ENCODE results near the gene TCFL5.
"Not testable (repeated sequence)": the region's sequence is repeated elsewhere in the genome, so short reads cannot be mapped to it uniquely, and the experiment has no call there.

The TCFL5 gene

DNA sequence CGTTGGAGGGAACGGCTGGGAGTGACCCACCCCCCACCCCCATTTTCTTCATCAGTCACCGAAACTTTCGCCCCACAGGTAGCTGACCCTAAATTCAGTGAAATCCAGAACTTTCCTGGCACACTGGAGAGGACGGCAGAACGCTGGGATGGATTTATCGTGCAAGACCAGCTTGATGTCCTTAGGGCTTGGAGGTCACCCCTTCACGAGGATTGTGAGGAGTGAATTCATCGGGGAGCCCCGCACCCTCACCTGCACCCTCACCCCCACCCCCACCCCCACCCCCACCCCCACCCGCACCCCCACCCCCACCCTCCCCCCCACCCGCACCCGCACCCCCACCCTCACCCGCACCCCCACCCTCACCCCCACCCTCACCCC, 13.3 kb upstream of the TCFL5 start:
- Histone ChIP-seq H3K9me3 (ENCODE audit: control insufficient read depth, insufficient read depth, low read depth, low read length) (no peaks in the 10 kb centered on the region), H3K4me3 (ENCODE audit: low read depth, low read length) (no peak overlapping the region), H3K4me1 (ENCODE audit: control insufficient read depth, insufficient read depth, low read length) (no peaks in the 10 kb centered on the region), H3K27ac (ENCODE audit: extremely low read depth, low read depth, low read length) (no peak overlapping the region), H3K36me3 (ENCODE audit: control insufficient read depth in 2 of 2, insufficient read depth in 1 of 2, low read length in 2 of 2) (no peaks in the 10 kb centered on the region)
- POLR2A ChIA-PET: interaction anchor here (1.0 kb wide), 1 partner anchor 28 kb away, joined by 3 read pairs; no protein-coding TSS in a partner anchor
- CTCF ChIA-PET: interaction anchor here (0.6 to 1.9 kb wide), 5 partner anchors 13 to 98 kb away, joined by 3 to 6 read pairs (median 3); no protein-coding TSS in a partner anchor
- TF ChIP-seq, protein P1, sequence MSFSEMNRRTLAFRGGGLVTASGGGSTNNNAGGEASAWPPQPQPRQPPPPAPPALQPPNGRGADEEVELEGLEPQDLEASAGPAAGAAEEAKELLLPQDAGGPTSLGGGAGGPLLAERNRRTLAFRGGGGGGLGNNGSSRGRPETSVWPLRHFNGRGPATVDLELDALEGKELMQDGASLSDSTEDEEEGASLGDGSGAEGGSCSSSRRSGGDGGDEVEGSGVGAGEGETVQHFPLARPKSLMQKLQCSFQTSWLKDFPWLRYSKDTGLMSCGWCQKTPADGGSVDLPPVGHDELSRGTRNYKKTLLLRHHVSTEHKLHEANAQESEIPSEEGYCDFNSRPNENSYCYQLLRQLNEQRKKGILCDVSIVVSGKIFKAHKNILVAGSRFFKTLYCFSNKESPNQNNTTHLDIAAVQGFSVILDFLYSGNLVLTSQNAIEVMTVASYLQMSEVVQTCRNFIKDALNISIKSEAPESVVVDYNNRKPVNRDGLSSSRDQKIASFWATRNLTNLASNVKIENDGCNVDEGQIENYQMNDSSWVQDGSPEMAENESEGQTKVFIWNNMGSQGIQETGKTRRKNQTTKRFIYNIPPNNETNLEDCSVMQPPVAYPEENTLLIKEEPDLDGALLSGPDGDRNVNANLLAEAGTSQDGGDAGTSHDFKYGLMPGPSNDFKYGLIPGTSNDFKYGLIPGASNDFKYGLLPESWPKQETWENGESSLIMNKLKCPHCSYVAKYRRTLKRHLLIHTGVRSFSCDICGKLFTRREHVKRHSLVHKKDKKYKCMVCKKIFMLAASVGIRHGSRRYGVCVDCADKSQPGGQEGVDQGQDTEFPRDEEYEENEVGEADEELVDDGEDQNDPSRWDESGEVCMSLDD (tag by site-specific recombination; IDR thresholded peaks at IDR 0.05): 0 out of 2 replicates have a peak, but pooled peaks have one; percentile 7
- no peak for TF ChIP-seq ZSCAN16 (tag by site-specific recombination; IDR thresholded peaks at IDR 0.05)

DNA sequence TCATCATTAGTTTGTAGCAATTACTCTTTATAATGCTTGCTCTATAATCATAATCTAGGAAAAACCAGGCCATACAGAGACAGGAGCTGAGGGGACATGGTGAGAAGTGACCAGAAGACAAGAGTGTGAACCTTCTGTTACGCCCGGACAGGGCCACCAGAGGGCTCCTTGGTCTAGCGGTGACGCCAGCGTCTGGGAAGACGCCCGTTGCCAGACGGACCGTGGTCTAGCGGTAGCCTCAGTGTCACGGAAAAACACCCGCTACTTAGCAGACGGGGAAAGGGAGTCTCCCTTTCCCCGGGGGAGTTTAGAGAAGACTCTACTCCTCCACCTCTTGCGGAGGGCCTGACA, 12.0 kb upstream of the TCFL5 start:
- H3K9me3 ChIP-seq (ENCODE audit: control insufficient read depth, insufficient read depth, low read depth, low read length); H3K4me3 ChIP-seq (ENCODE audit: low read depth, low read length); H3K36me3 ChIP-seq (ENCODE audit: control insufficient read depth in 2 of 2, insufficient read depth in 1 of 2, low read length in 2 of 2); H3K27ac ChIP-seq (ENCODE audit: extremely low read depth, low read depth, low read length); H3K4me1 ChIP-seq (ENCODE audit: control insufficient read depth, insufficient read depth, low read length): not testable (repeated sequence)
- ChIA-PET CTCF (interaction anchor here (0.8 to 1.8 kb wide), 7 partner anchors 11 to 51 kb away, joined by 3 to 8 read pairs (median 5); no protein-coding TSS in a partner anchor), POLR2A (interaction anchor here (0.8 to 0.9 kb wide), 2 partner anchors 12 to 49 kb away, joined by 3 read pairs; partner anchors contain the start of gene TCFL5)
- TF ChIP-seq, protein P2, sequence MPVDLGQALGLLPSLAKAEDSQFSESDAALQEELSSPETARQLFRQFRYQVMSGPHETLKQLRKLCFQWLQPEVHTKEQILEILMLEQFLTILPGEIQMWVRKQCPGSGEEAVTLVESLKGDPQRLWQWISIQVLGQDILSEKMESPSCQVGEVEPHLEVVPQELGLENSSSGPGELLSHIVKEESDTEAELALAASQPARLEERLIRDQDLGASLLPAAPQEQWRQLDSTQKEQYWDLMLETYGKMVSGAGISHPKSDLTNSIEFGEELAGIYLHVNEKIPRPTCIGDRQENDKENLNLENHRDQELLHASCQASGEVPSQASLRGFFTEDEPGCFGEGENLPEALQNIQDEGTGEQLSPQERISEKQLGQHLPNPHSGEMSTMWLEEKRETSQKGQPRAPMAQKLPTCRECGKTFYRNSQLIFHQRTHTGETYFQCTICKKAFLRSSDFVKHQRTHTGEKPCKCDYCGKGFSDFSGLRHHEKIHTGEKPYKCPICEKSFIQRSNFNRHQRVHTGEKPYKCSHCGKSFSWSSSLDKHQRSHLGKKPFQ (tag by site-specific recombination; IDR thresholded peaks at IDR 0.05): peak; percentile 92
- TF ChIP-seq, protein P3, sequence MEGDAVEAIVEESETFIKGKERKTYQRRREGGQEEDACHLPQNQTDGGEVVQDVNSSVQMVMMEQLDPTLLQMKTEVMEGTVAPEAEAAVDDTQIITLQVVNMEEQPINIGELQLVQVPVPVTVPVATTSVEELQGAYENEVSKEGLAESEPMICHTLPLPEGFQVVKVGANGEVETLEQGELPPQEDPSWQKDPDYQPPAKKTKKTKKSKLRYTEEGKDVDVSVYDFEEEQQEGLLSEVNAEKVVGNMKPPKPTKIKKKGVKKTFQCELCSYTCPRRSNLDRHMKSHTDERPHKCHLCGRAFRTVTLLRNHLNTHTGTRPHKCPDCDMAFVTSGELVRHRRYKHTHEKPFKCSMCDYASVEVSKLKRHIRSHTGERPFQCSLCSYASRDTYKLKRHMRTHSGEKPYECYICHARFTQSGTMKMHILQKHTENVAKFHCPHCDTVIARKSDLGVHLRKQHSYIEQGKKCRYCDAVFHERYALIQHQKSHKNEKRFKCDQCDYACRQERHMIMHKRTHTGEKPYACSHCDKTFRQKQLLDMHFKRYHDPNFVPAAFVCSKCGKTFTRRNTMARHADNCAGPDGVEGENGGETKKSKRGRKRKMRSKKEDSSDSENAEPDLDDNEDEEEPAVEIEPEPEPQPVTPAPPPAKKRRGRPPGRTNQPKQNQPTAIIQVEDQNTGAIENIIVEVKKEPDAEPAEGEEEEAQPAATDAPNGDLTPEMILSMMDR (tag by site-specific recombination; IDR thresholded peaks at IDR 0.05): peak; percentile 23; the same call in 1 of the 2 replicates
- peak; percentile 37 for TF ChIP-seq ZNF654 (tag by site-specific recombination; IDR thresholded peaks at IDR 0.05; ENCODE audit: low read depth)
- peak; percentile 54; the same call in 1 of the 2 replicates for TF ChIP-seq IKZF3 (tag by site-specific recombination; IDR thresholded peaks at IDR 0.05)
- peak; percentile 81 for TF ChIP-seq ZBTB8A (tag by site-specific recombination; IDR thresholded peaks at IDR 0.05)

DNA sequence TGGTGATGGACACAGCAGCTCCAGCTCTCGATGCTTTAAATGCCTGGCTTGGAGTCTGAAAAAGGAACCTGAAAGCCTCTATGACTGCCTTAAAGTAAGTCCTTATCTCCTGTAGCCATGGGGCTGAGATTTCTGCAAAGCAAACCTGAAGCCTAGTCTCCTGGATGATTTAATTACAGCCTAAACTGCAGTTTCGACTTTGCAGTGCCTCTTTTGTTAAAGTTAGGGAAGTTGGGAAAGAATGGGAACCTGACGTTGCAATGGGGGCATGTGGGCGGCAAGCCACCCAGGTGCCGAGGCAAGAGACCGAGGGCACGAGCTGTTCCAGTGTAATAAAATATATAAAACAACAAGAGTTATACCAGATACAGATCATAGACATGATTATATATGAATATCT, 11.7 kb upstream of the TCFL5 start:
- Histone ChIP-seq H3K36me3 (ENCODE audit: control insufficient read depth in 2 of 2, insufficient read depth in 1 of 2, low read length in 2 of 2) (no peaks in the 10 kb centered on the region), H3K4me3 (ENCODE audit: low read depth, low read length) (no peak overlapping the region), H3K9me3 (ENCODE audit: control insufficient read depth, insufficient read depth, low read depth, low read length) (no peaks in the 10 kb centered on the region), H3K4me1 (ENCODE audit: control insufficient read depth, insufficient read depth, low read length) (no peaks in the 10 kb centered on the region), H3K27ac (ENCODE audit: extremely low read depth, low read depth, low read length) (no peak overlapping the region)
- ChIA-PET CTCF (interaction anchor here (0.8 to 1.8 kb wide), 7 partner anchors 12 to 51 kb away, joined by 3 to 8 read pairs (median 5); no protein-coding TSS in a partner anchor), POLR2A (interaction anchor here (0.8 to 0.9 kb wide), 2 partner anchors 12 to 48 kb away, joined by 3 read pairs; partner anchors contain the start of gene TCFL5)
- TF ChIP-seq ZSCAN16 (tag by site-specific recombination; IDR thresholded peaks at IDR 0.05): no peak
- no peak for TF ChIP-seq ZNF776 (tag by site-specific recombination; IDR thresholded peaks at IDR 0.05; ENCODE audit: borderline replicate concordance)
- no peak for TF ChIP-seq SCRT2 (tag by site-specific recombination; IDR thresholded peaks at IDR 0.05)
- no peak for TF ChIP-seq ZSCAN30 (tag by site-specific recombination; IDR thresholded peaks at IDR 0.05)
- TF ChIP-seq, protein P4, sequence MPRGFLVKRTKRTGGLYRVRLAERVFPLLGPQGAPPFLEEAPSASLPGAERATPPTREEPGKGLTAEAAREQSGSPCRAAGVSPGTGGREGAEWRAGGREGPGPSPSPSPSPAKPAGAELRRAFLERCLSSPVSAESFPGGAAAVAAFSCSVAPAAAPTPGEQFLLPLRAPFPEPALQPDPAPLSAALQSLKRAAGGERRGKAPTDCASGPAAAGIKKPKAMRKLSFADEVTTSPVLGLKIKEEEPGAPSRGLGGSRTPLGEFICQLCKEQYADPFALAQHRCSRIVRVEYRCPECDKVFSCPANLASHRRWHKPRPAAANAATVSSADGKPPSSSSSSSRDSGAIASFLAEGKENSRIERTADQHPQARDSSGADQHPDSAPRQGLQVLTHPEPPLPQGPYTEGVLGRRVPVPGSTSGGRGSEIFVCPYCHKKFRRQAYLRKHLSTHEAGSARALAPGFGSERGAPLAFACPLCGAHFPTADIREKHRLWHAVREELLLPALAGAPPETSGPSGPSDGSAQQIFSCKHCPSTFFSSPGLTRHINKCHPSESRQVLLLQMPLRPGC (tag by site-specific recombination; IDR thresholded peaks at IDR 0.05): no peak
- no peak for TF ChIP-seq GLI4 (tag by site-specific recombination; IDR thresholded peaks at IDR 0.05)
- TF ChIP-seq, protein P2 (tag by site-specific recombination; IDR thresholded peaks at IDR 0.05): no peak
- no peak for TF ChIP-seq TCF7L2 (IDR thresholded peaks at IDR 0.05; ENCODE audit: borderline replicate concordance, low read depth, low read length)
- TF ChIP-seq, protein P5, sequence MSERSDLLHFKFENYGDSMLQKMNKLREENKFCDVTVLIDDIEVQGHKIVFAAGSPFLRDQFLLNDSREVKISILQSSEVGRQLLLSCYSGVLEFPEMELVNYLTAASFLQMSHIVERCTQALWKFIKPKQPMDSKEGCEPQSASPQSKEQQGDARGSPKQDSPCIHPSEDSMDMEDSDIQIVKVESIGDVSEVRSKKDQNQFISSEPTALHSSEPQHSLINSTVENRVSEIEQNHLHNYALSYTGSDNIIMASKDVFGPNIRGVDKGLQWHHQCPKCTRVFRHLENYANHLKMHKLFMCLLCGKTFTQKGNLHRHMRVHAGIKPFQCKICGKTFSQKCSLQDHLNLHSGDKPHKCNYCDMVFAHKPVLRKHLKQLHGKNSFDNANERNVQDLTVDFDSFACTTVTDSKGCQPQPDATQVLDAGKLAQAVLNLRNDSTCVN (tag by site-specific recombination; optimal IDR thresholded peaks at IDR 0.05): no peak
- no peak for TF ChIP-seq ZNF544 (tag by site-specific recombination; IDR thresholded peaks at IDR 0.05)
- TF ChIP-seq FEZF1 (tag by site-specific recombination; IDR thresholded peaks at IDR 0.05): no peak
- TF ChIP-seq ZNF394 (tag by site-specific recombination; IDR thresholded peaks at IDR 0.05; ENCODE audit: borderline replicate concordance): no peak
- TF ChIP-seq GFI1B (tag by site-specific recombination; IDR thresholded peaks at IDR 0.05): no peak
- no peak for TF ChIP-seq ZNF133 (tag by site-specific recombination; IDR thresholded peaks at IDR 0.05)
